GM13976 (cell line): Measurements from ENCODE around the gene HAL.

Experiments
- DNase-seq: peaks from one replicate; pipeline ENCODE4 v3.0.0; 2012; ENCODE audit warnings: low spot score
- in situ Hi-C: fragments of 300-500 bp; cut with MboI; formaldehyde crosslinking; loops from one replicate; pipeline ENCODE4 v1.12.0; 2022; ENCODE audit warnings: low sequenced_read_pairs, mixed read lengths, inconsistent platforms; ENCODE audit not compliant: unreplicated experiment
- TF ChIP-seq, protein P1 (sequence below): IDR thresholded peaks from 2 replicates; pipeline ENCODE4 v1.5.1; 2012; ENCODE audit warnings: borderline replicate concordance, mild to moderate bottlenecking; ENCODE audit not compliant: insufficient read depth; ENCODE audit errors: extremely low read depth, missing control alignments, control extremely low read depth

The HAL gene

DNA sequence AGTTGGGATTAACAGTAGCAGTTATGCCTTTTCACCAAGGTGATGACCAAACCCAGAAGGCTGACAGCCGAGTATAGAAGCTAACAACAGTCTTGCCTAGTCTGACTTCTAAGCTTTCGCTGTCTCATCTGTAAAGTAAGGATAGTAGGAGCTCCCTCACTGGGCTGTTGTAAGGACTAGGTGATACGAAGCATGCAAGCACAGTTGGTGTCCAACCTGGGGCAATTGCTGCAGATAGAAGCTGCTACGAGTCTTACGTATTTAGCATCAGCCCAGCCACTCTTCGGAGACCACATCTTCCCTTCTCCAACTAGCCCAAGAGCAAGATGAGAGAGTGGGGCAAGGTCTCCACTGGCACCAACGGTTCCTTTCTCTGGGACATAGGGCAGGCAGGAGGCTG lies 6.0 kb downstream of the HAL start:
- in situ Hi-C loops, result no loop called here

DNA sequence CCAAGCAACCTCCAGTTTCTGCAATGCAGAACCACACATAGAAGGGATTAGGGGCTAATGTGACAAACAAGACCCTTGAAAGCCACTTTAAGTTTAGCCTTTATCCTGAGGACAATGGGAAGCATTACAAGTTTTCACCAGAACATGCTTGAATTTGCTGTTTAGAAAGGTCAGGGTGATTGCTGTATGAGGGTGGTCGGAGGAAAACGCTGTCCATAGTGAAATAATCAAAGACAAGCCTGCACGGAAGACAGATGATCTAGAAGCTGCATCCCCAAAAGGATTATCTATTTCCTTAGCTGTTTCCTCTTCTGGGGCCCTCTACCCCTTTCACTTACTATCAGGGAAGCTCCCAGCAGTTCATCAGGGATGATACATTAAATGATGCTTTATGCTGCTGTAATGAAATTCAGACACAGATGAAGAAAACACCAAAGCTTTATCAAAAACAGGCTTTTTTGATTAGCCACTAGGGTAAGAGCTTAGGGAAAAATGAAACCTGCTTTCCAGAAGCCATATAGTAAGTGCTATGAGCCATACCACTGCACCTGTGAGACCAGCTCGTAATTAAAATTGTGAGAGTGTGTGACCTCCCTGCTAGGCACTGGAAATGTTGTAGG lies 6.5 kb downstream of the HAL start:
- TF ChIP-seq, protein P1, sequence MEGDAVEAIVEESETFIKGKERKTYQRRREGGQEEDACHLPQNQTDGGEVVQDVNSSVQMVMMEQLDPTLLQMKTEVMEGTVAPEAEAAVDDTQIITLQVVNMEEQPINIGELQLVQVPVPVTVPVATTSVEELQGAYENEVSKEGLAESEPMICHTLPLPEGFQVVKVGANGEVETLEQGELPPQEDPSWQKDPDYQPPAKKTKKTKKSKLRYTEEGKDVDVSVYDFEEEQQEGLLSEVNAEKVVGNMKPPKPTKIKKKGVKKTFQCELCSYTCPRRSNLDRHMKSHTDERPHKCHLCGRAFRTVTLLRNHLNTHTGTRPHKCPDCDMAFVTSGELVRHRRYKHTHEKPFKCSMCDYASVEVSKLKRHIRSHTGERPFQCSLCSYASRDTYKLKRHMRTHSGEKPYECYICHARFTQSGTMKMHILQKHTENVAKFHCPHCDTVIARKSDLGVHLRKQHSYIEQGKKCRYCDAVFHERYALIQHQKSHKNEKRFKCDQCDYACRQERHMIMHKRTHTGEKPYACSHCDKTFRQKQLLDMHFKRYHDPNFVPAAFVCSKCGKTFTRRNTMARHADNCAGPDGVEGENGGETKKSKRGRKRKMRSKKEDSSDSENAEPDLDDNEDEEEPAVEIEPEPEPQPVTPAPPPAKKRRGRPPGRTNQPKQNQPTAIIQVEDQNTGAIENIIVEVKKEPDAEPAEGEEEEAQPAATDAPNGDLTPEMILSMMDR, result no peak
- in situ Hi-C loops, result no loop called here
- DNase-seq, result no peak

More for the DNA sequence above, 6.0 kb downstream of the HAL start:
- no peak for DNase-seq
- TF ChIP-seq, protein P1, result no peak

DNA sequence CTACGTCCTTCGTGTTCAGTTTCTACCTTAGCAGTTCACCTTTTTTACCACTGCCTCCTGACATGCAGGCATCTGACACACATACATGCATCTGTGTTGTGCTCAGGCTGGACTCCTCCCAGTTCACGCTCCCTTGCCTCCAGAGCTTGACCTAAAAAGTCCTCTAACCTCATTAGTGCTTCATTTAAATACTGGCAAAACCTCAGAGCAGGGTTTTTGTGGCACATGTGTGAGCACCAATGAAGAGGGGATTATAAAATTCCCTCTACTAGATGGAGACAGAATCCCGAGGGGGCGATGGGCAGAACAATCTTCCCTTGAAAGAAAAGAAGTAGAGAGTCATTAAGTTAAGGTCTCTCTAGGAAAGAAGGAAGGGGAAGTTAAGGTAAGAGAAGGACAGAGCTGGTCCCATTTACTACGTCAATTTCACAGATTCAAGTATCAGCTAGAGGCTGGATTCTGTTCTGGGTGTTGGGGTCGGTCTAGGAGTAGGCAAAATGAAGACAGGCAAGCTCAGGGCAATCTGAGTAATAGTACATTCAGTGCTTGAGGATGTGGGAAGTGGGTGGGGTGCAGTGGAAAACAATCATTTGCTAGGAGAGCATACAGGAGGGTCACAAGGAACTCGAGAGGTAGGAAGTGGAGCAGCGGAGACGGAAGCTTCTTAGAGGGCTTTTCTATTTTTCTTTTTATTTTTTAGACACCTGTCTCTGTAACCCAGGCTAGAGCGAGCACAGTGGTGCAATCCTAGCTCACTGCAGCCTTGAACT lies 7.5 kb downstream of the HAL start:
- TF ChIP-seq, protein P1, result no peak
- in situ Hi-C loops, result no loop called here
- DNase-seq, result no peak

DNA sequence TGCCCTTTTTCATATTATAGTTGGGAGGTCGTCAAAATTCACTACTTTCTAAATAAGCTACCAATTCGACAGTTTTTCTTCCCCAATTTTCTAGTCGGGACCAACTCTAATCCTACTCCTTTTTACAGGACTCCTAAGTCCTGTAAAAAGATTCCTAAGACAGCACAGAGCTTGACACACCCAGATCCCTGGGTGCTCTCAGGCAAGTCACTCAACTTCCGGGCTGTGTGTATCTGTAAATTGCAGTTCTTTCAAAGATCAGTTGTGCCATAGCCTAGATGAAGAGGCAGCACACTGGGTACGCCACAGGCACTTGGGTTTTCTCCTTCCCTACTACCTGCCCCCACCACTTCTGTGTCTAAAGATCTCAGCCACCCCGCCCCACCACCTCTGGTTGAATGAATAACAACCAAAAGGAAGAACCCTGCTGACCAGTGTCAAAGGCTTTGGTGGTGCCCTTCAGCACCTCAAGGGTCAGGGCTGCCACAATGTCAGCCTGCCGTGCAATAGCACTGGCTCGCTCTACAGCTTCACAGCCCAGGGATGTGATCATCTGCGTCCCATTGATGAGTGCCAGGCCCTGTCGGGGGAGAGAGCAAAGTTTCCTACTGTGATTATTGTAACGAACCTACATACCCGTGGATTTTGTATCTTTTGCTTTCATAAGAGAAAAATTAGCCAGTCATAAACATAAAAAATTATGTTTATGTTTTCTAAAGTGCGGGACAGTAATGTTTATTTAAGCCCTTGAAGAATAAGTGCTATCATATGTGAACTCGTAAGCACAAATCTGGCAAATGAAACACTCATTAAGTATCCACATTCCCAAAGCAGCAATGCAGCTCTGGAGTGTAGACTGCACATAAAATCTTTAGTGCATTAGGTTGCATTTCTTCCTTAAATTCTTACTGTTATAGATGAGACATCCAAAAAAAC lies 9.2 kb downstream of the HAL start:
- DNase-seq, result no peak
- in situ Hi-C loops, result no loop called here
- TF ChIP-seq, protein P1, result no peak

DNA sequence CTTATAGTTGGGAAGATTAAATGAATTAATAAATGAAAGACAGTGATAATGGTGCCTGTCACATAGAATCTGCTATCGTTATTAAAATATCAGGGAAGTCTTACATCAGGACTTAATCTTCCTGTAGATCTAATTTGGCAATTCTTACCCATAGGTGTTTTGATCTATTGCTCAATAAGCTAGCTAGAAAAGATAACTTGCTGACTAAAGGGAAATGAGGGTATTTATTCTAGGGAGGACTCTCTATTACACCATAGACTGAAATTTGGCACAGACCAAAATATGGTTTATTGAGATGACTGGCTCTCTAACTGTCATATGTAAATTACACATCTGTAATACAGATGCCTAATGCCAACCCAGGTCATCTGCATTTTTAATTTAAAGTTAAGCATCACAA lies 11.5 kb downstream of the HAL start:
- in situ Hi-C loops, result no loop called here
- no peak for DNase-seq
- TF ChIP-seq, protein P1, result no peak

DNA sequence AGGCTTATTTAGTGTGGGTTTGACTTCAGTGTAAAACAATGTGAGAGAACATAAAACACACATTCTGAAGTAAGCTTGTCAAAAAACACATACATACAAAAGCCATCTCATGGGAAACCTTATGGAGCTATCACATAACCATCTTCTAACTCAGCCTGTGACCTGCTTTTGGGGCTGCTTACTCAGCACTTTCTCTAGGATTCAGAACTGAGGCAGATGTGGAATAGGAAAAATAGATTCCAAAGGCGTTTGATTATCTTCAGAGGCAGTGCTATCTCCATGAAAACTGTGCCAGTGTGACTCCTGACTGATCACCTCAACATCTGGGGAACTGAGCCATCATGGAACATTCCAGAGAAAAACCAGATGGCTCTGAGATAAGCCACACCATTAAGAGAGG lies 13.5 kb downstream of the HAL start:
- TF ChIP-seq, protein P1, result no peak
- in situ Hi-C loops, result no loop called here

More for the DNA sequence above, 13.5 kb downstream of the HAL start:
- no peak for DNase-seq
